Smooth muscle cell of the pulmonary artery (primary cell): ENCODE data around the gene SCNN1A. TPM values are rescaled to one million over a fixed set of nuclear protein-coding genes. Genes with fewer than 3 reads are reported as not detected.

Source experiments
- total RNA-seq: library from RNA; depleted of rRNA; stranded (reverse); fragments of >200 nt; gene quantifications from 2 replicates; pipeline ENCODE4 v1.2.3, GENCODE V29; 2014

The SCNN1A gene
- 0.07 TPM in 1 of 2 replicates, not detected in the other for total RNA-seq

DNA sequence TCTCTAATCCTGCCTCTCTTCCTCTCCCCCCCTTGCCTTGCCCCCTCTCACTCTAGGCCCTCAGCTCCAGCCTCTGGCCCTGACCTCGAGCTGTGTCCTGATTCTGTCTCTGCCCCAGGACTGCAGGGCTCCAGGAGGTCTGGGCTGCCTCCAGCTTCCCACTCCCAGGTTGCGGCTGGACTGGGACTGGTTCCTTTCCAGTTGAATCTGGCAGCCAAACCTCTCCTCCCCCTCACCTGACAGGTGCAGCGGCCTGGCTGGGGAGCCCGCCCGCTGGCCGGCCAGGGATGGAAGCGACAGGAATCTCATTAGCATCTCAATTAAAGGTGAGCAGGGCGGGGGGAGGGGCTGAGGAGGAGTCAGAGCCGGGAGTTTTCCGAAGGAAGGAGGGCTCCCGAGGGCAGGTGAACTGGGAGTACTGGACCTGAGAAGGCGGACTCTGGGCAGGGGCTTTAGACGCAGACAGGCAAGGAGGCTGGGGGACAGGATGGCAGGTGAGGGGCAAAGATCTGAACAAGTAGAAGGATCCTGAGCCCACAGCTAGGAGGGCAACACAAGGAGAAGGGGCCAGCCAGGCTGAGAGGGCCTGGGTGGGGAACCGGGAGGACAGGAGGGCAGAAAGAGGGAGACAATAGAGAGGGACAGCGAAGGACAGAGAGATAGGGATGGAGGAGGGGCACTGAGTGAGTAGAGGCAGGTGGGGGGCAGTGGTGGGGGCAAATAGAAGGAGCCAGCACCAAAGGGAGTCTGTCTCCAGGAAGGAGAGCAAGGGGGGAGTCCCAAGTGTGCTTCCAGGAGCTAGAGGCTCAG is at the start of gene SCNN1A:
SCNN1A (minus strand) TSS at position 295 of the 810 bp plus-strand sequence. CDS start 780 bp downstream, outside the sequence.

DNA sequence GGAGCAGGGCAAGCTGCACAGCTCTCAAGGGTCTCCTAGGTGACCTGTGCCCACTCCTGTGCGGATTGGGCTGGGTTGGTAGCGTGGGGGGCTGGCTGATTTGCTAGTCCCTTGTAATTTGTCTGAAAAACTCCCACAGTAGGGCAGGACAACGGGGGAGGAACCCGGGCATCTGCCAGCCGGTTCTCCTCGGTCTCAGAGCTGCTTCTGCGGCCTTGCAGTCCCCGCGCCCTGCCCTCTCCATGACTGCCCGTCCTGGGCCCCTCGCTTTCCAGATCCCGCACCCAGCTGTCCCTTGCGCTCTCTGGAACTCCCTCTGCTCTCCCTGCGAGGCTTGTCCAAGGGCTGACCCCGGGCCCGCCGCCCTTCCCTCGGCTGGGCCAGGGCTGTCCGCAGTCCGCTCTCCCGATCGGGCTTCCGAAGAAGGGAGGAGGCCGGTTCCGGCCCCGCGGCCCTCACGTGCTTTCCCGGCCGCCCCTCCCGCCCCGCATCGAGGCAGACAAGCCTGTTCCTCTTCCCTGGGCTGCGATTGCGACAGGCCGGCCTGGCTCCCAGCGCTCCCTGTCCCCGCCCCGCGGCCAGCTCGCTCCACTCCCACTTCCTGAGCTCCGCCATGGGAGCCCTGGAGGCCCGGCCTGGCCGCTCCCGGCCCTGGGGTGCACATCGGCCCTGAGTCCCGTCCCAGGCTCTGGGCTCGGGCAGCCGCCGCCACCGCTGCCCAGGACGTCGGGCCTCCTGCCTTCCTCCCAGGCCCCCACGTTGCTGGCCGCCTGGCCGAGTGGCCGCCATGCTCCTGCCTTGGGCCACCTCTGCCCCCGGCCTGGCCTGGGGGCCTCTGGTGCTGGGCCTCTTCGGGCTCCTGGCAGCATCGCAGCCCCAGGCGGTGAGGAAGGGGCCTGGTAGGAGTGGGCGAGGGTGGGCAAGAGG is 8.5 kb upstream of the SCNN1A start, which contains the start of gene LTBR:
LTBR (plus strand) TSS at position 591 of the 927 bp plus-strand sequence; CDS start at position 788, 197 bp downstream.

GRCh38 chr12:6341417-6342139 is 33.8 kb downstream of the SCNN1A start, which contains the start of gene TNFRSF1A:
TNFRSF1A (minus strand) TSS chr12:6342076; CDS start chr12:6341814, 262 bp downstream.

Other genes starting within 250 kb of the SCNN1A start
- gene CD9, start 175.2 kb downstream of the SCNN1A start, total RNA-seq: 364 and 415 TPM in 2 replicates
- gene PLEKHG6, start 64.9 kb downstream of the SCNN1A start, total RNA-seq: 0.13 and 0.39 TPM in 2 replicates
- gene TNFRSF1A, start 33.5 kb downstream of the SCNN1A start, total RNA-seq: 134 and 172 TPM in 2 replicates
- 80.0 and 101 TPM in 2 replicates for gene LTBR, start 8.6 kb upstream of the SCNN1A start, total RNA-seq
- not detected in 2 replicates for gene CD27, start 69.4 kb upstream of the SCNN1A start, total RNA-seq
- 7.6 and 14.7 TPM in 2 replicates for gene TAPBPL, start 76.5 kb upstream of the SCNN1A start, total RNA-seq
- gene VAMP1, start 95.1 kb upstream of the SCNN1A start, total RNA-seq: 10.9 and 20.4 TPM in 2 replicates
- 71.8 and 72.8 TPM in 2 replicates for gene MRPL51, start 117.7 kb upstream of the SCNN1A start, total RNA-seq
- gene NCAPD2, start 118.5 kb upstream of the SCNN1A start, total RNA-seq: 40.5 and 47.6 TPM in 2 replicates
- gene GAPDH, start 159.0 kb upstream of the SCNN1A start, total RNA-seq: 12,763 and 13,179 TPM in 2 replicates
- 14.7 and 16.1 TPM in 2 replicates for gene IFFO1, start 180.5 kb upstream of the SCNN1A start, total RNA-seq
- gene NOP2, start 192.7 kb upstream of the SCNN1A start, total RNA-seq: 10.0 and 19.5 TPM in 2 replicates
- 238 and 263 TPM in 2 replicates for gene CHD4, start 231.8 kb upstream of the SCNN1A start, total RNA-seq